Pancreas (tissue), 10 donors: ENCODE measurements around the gene CD274. TPM values are rescaled to one million over a fixed set of nuclear protein-coding genes. Genes with fewer than 3 reads are reported as not detected.

Experiments
- ATAC-seq, 4 donors: fragments of 200-7000 bp; cut with Tn5 transposase; one replicate each; pipeline versions ENCODE4 v1.8.0 to v1.9.1; 2020; ENCODE audit warnings: mild to moderate bottlenecking in 4 of 4, moderate library complexity in 4 of 4
- DNase-seq, 6 donors: peaks; one replicate each; pipeline ENCODE4 v3.0.0-alpha.2; 2020
- FAIRE-seq: peaks from 2 replicates; lab custom pipeline; 2012; peaks lifted over from hg19 to GRCh38; lab: Jason Lieb, UNC
- H3K27ac ChIP-seq, 4 donors: fragments of 200-600 bp; sonication (generic); 1 replicate in 3 of 4; 2 replicates in 1 of 4; pipeline versions ENCODE4 v1.5.0 to v1.8.0; 2020
- H3K27me3 ChIP-seq, 4 donors: fragments of 200-600 bp; one replicate each; pipeline ENCODE4 v1.8.0; 2021
- H3K36me3 ChIP-seq, 3 donors: fragments of 200-600 bp; sonication (generic) in 1 of 3; one replicate each; pipeline versions ENCODE4 v1.5.0 to v1.8.0; 2020 to 2021
- H3K4me1 ChIP-seq, 3 donors: fragments of 200-600 bp; one replicate each; pipeline ENCODE4 v1.8.0; 2021
- H3K4me3 ChIP-seq, 4 donors: fragments of 200-600 bp; sonication (generic) in 2 of 4; one replicate each; pipeline versions ENCODE4 v1.5.0 to v1.8.0; 2020 to 2021
- H3K9me3 ChIP-seq, 4 donors: fragments of 200-600 bp; one replicate each; pipeline ENCODE4 v1.8.0; 2021
- WGBS, 2 donors: extraction: QIAGEN DNeasy Blood & Tissue Kit; methylation state at CpG; one replicate each; pipeline ENCODE4 v1.1.7; 2013; 5-methylcytosine and 5-hydroxymethylcytosine counted together
- intact Hi-C, 3 donors: fragments of 100-400 bp; cut with DNase I; formaldehyde crosslinking; loops; one replicate each; pipeline versions ENCODE4 v1.11.1 to v1.14.2; 2022
- polyA plus RNA-seq, 2 donors: library from polyadenylated mRNA; stranded (reverse); fragments of 200-250 nt; gene quantifications; one replicate each; pipeline ENCODE4 v1.2.3, GENCODE V29; 2013
- total RNA-seq, 6 donors: library from RNA; stranded (reverse); fragmentation: NEBNext Ultra II Directional in 4 of 6; extraction: Animal tissue kit (Norgen Biotek cat#: 25700) in 4 of 6; gene quantifications; one replicate each; pipeline versions ENCODE4 v1.2.1 to v1.2.4, GENCODE V29; 2021 to 2023
- TF ChIP-seq, protein P1 (sequence below), 4 donors: fragments of 200-600 bp; sonication (generic) in 3 of 4; IDR thresholded peaks; one replicate each; pipeline versions ENCODE4 v1.5.0 to v1.8.0; 2021; ENCODE audit warnings: antibody characterized with exemption in 4 of 4
- donor health status: healthy with polysubstance abuse.
- donor health status: DM: no; HTN: no; CAD: no; lungs with moderate emphysema.
- donor health status: DM: no; HTN: no; CAD: no.
- donor health status: control.
- donor health status: control.
- donor health status: Bipolar disorder and iron deficiency.
- donor health status: DM: yes; HTN: yes; CAD: no.
- donor health status: DM: no; HTN: no; CAD: no.
- donor health status: DM: no; HTN: no; CAD: no.
- donor health status: DM: yes; HTN: yes; CAD: no.

Gene CD274
- total and polyA plus RNA-seq, 8 donors, result 0.63 to 1.9 (median 1.5) TPM

DNA sequence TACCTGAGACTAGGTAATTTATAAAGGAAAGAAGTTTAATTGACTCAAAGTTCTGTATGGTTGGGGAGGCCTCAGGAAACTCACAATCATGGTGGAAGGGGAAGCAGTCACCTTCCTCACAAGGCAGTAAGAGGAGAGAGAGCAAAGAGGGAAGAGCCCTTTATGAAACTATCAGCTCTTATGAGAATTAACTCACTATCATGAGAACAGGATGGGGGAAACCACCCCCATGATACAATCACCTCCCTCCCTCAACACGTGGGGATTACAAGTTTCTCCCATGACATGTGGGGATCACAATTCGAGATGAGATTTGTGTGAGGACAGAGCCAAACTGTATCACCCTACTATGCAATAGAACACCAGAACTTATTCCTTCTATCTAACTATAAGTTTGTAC is 27.9 kb downstream of the CD274 start:
- H3K4me1 ChIP-seq, result no peaks in the 10 kb centered on the region
- intact Hi-C loops, result no loop called here
- ATAC-seq (no peak), DNase-seq (no peak), FAIRE-seq (no peak)
- TF ChIP-seq, protein P1, sequence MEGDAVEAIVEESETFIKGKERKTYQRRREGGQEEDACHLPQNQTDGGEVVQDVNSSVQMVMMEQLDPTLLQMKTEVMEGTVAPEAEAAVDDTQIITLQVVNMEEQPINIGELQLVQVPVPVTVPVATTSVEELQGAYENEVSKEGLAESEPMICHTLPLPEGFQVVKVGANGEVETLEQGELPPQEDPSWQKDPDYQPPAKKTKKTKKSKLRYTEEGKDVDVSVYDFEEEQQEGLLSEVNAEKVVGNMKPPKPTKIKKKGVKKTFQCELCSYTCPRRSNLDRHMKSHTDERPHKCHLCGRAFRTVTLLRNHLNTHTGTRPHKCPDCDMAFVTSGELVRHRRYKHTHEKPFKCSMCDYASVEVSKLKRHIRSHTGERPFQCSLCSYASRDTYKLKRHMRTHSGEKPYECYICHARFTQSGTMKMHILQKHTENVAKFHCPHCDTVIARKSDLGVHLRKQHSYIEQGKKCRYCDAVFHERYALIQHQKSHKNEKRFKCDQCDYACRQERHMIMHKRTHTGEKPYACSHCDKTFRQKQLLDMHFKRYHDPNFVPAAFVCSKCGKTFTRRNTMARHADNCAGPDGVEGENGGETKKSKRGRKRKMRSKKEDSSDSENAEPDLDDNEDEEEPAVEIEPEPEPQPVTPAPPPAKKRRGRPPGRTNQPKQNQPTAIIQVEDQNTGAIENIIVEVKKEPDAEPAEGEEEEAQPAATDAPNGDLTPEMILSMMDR (IDR thresholded peaks at IDR 0.05), result no peak
- 51 to 77% methylated on average over 2 of the region's 2 CpGs for WGBS, 2 donors
- H3K4me3 ChIP-seq, result no peak overlapping the region
- no peaks in the 10 kb centered on the region for H3K36me3 ChIP-seq
- no peaks in the 10 kb centered on the region for H3K27me3 ChIP-seq
- H3K27ac ChIP-seq, result no peak overlapping the region
- no peaks in the 10 kb centered on the region for H3K9me3 ChIP-seq

- FAIRE-seq (no peak), DNase-seq (no peak), ATAC-seq (no peak)
- Histone ChIP-seq H3K27me3 (no peaks in the 10 kb centered on the region), H3K4me3 (no peak overlapping the region), H3K9me3 (no peaks in the 10 kb centered on the region), H3K36me3 (no peaks in the 10 kb centered on the region), H3K27ac (no peak overlapping the region), H3K4me1 (no peaks in the 10 kb centered on the region)
- intact Hi-C loops, result no loop called here
- 62 to 69% methylated on average over 3 of the region's 3 CpGs for WGBS, 2 donors
- TF ChIP-seq, protein P1 (IDR thresholded peaks at IDR 0.05), result no peak
Observed at GRCh38 chr9:5479994-5480694, 29.8 kb downstream of the CD274 start.

DNA sequence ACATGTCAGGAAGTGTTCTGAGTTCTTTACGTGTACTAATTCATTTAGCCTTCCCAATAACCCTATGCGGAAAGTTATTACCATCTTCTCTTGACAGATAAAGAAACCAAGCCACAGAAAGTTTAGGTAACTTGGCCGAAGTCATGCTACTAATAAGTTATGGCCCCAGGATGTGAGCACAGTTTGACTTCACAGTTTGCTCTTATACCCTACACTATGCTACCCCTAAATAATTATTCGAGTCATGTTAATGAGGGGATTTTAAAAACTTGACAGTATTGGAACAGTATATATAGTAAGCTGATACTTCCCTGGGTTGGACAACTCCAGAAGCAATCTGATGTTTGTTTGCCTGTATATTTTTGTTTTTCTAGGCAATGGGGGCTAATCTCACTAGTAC is 30.6 kb downstream of the CD274 start:
- no peak for DNase-seq
- no peaks in the 10 kb centered on the region for H3K36me3 ChIP-seq
- no peaks in the 10 kb centered on the region for H3K9me3 ChIP-seq
- intact Hi-C loops, result no loop called here
- H3K4me1 ChIP-seq, result no peaks in the 10 kb centered on the region
- no peak for ATAC-seq
- no peak overlapping the region for H3K4me3 ChIP-seq
- H3K27ac ChIP-seq, result no peak overlapping the region
- 77 to 87% methylated on average over 4 of the region's 4 CpGs for WGBS, 2 donors
- no peak for FAIRE-seq
- no peaks in the 10 kb centered on the region for H3K27me3 ChIP-seq
- TF ChIP-seq, protein P1 (IDR thresholded peaks at IDR 0.05), result no peak

- no peak overlapping the region for H3K27ac ChIP-seq
- no peaks in the 10 kb centered on the region for H3K27me3 ChIP-seq
- no peak overlapping the region for H3K4me3 ChIP-seq
- 74 to 83% methylated on average over 5 of the region's 5 CpGs for WGBS, 2 donors
- no peaks in the 10 kb centered on the region for H3K36me3 ChIP-seq
- DNase-seq (no peak), ATAC-seq (no peak), FAIRE-seq (no peak)
- TF ChIP-seq, protein P1 (IDR thresholded peaks at IDR 0.05), result no peak
- intact Hi-C loops, result no loop called here
- H3K4me1 ChIP-seq, result no peaks in the 10 kb centered on the region
- H3K9me3 ChIP-seq, result no peaks in the 10 kb centered on the region
Observed at GRCh38 chr9:5481322-5482040, 31.1 kb downstream of the CD274 start.

- H3K27ac ChIP-seq, result no peak overlapping the region
Observed at GRCh38 chr9:5482194-5482593, 31.9 kb downstream of the CD274 start.

More at GRCh38 chr9:5482194-5482593, 31.9 kb downstream of the CD274 start:
- Histone ChIP-seq H3K4me3 (no peak overlapping the region), H3K36me3 (no peaks in the 10 kb centered on the region), H3K27me3 (no peaks in the 10 kb centered on the region), H3K9me3 (no peaks in the 10 kb centered on the region), H3K4me1 (no peaks in the 10 kb centered on the region)
- WGBS, 2 donors, result 67 to 78% methylated on average over 8 of the region's 8 CpGs
- no peak for DNase-seq
- ATAC-seq, result no peak
- TF ChIP-seq, protein P1 (IDR thresholded peaks at IDR 0.05), result no peak
- intact Hi-C loops, result no loop called here
- no peak for FAIRE-seq
